ENCODE data around the gene SLX4IP. TPM values are rescaled to one million over a fixed set of nuclear protein-coding genes. Genes with fewer than 3 reads are reported as not detected.

SLX4IP gene
- total RNA-seq, 5 donors from 2014 or later (not counting 1 experiment from before 2014, with no cell fraction given), result 4.2 to 5.9 (median 5.2) TPM

DNA sequence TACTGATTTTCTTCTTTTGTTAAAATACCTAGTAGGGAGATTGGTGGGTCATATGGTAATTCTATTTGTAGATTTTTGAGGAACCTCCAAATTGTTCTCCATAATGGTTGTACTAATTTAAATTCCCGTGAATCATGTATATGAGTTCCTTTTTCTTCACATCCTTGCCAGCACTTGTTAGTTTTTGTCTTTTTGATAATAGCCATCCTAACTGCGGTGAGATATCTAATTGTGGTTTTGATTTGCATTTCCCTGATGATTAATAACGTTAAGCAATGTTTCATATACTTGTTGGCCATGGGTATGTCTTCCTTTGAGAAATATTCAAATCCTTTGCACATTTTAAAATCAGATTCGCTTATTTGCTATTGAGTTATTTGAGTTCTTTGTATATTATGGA, 127.8 kb downstream of the SLX4IP start:
- Mint-ChIP-seq H3K27ac (no peak overlapping the region), H3K27me3 (no peaks in the 10 kb centered on the region), H3K9me3 (no peaks in the 10 kb centered on the region), H3K4me3 (no peak overlapping the region), H3K36me3 (peaks cover 50% of the 10 kb centered on the region), H3K4me1 (peaks cover 18 to 28% (median 25%) of the 10 kb centered on the region in 3 donors)
- no peaks in the 10 kb centered on the region for H3K27me3 ChIP-seq (replicated peaks in 1 of 2; ENCODE audit: control insufficient read depth in 2 of 2, extremely low read depth in 1 of 2, insufficient read depth in 2 of 2, low read length in 1 of 2)
- DNase-seq (no peak), ATAC-seq (replicated peaks in 1 of 4) (no peak)
- WGBS (ENCODE audit: insufficient coverage), result no CpG with 5 or more reads among the region's 4 CpGs
- H3K4me1 ChIP-seq (ENCODE audit: control insufficient read depth in 1 of 2, extremely low read depth in 1 of 2, insufficient read depth in 2 of 2, low read length in 2 of 2), result peaks cover 2 to 5% of the 10 kb centered on the region in 2 experiments
- CTCF ChIA-PET, result no interaction called here
- POLR2A ChIA-PET, result no interaction called here
- no peaks in the 10 kb centered on the region for H3K9me3 ChIP-seq
- H3K4me3 ChIP-seq (ENCODE audit: control insufficient read depth in 1 of 2, extremely low read depth in 1 of 2, low read length in 1 of 2), result no peak overlapping the region
- peaks cover 0 to 4% of the 10 kb centered on the region in 2 donors for H3K36me3 ChIP-seq (ENCODE audit: control insufficient read depth in 2 of 2, extremely low read depth in 1 of 2, insufficient read depth in 1 of 2, low read length in 1 of 2)
- no peak overlapping the region for H3K27ac ChIP-seq (ENCODE audit: low read length)

DNA sequence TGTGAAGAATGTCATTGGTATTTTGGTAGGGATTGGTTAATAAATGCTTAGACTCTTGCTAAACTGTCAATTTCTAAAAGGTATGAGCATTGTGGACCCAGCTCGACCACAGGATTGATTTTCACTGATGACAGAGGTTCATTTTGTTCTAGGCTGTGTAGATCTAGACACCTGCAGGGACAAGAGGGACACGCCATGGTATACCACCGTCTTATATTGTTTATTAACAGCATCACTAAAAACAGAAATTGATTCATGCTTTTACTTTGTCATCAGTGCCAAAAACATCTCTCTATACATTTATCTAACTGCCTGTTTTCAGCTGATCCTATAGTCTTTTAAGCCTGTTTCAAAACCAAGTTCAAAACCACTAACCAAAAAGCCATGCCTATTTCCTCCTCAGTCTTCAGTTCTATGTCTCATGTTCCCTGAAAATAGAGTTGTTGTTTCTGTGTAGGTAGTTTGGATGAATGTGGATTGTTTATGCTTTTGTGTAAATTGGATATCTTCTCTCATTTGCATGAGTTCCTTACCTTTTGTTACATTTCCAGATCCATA, 128.9 kb downstream of the SLX4IP start:
- no peaks in the 10 kb centered on the region for H3K4me1 ChIP-seq (ENCODE audit: control insufficient read depth in 1 of 2, extremely low read depth in 1 of 2, insufficient read depth in 2 of 2, low read length in 2 of 2)
- H3K4me3 Mint-ChIP-seq, result no peak overlapping the region
- H3K9me3 Mint-ChIP-seq, result no peaks in the 10 kb centered on the region
- peaks cover 11 to 27% (median 18%) of the 10 kb centered on the region in 3 donors for H3K4me1 Mint-ChIP-seq
- CTCF ChIA-PET, result no interaction called here
- no peaks in the 10 kb centered on the region for H3K27me3 ChIP-seq (replicated peaks in 1 of 2; ENCODE audit: control insufficient read depth in 2 of 2, extremely low read depth in 1 of 2, insufficient read depth in 2 of 2, low read length in 1 of 2)
- peaks cover 0 to 4% of the 10 kb centered on the region in 2 donors for H3K36me3 ChIP-seq (ENCODE audit: control insufficient read depth in 2 of 2, extremely low read depth in 1 of 2, insufficient read depth in 1 of 2, low read length in 1 of 2)
- POLR2A ChIA-PET, result no interaction called here
- H3K27ac Mint-ChIP-seq, result no peak overlapping the region
- H3K27me3 Mint-ChIP-seq, result no peaks in the 10 kb centered on the region
- no peaks in the 10 kb centered on the region for H3K9me3 ChIP-seq
- H3K36me3 Mint-ChIP-seq, result peaks cover 57% of the 10 kb centered on the region
- H3K27ac ChIP-seq (ENCODE audit: low read length), result no peak overlapping the region
- no peak for DNase-seq
- ATAC-seq (replicated peaks in 1 of 4), result no peak
- WGBS (ENCODE audit: insufficient coverage), result 94% methylated on average over 2 of the region's 3 CpGs
- no peak overlapping the region for H3K4me3 ChIP-seq (ENCODE audit: control insufficient read depth in 1 of 2, extremely low read depth in 1 of 2, low read length in 1 of 2)

DNA sequence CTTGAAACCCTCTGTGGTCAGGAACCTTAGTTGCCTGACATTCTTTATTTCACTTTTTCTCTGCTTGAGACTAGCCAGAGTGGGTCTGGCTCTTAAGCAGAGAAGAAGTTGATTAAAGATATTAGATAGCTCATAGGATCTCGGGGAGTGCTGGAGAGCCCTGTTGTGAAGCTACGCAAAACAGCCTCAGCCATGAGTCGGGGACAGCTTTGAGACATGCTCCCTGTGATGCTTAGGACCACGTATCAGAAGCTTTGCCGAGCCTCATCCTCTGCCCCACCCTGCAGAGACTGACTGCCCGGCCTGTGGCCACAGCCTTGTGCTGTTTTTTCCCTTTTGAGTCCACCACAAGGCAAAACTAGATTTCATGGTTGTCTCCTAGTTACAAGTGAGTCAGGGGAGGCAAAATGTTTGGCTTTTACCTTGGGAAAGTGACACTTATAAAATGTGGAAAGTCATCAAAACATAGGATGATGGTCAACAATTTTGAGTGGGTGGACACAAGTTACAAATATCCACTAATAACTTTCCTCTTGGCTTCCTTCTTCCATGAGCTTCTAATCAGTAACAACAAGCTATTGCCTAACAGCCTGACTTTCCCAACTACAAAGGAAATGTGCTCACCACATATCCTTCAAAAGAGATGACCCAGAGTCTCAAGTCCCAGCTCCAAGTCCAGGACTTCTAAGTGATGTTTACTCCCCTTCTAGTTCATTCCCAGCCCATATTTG, 130.3 kb downstream of the SLX4IP start:
- no peaks in the 10 kb centered on the region for H3K9me3 Mint-ChIP-seq
- H3K27me3 Mint-ChIP-seq, result no peaks in the 10 kb centered on the region
- H3K4me1 ChIP-seq (ENCODE audit: control insufficient read depth in 1 of 2, extremely low read depth in 1 of 2, insufficient read depth in 2 of 2, low read length in 2 of 2), result no peaks in the 10 kb centered on the region
- no peaks in the 10 kb centered on the region for H3K9me3 ChIP-seq
- ChIA-PET CTCF (interaction anchor here in 1 of 2 donors (0.7 kb wide), 2 partner anchors 13 to 50 kb away, joined by 3 read pairs; no protein-coding TSS in a partner anchor), POLR2A (no interaction called here)
- H3K4me3 ChIP-seq (ENCODE audit: control insufficient read depth in 1 of 2, extremely low read depth in 1 of 2, low read length in 1 of 2), result no peak overlapping the region
- peaks cover 10 to 28% (median 18%) of the 10 kb centered on the region in 3 donors for H3K4me1 Mint-ChIP-seq
- DNase-seq (no peak), ATAC-seq (replicated peaks in 1 of 4) (no peak)
- H3K27ac ChIP-seq (ENCODE audit: low read length), result no peak overlapping the region
- H3K27me3 ChIP-seq (replicated peaks in 1 of 2; ENCODE audit: control insufficient read depth in 2 of 2, extremely low read depth in 1 of 2, insufficient read depth in 2 of 2, low read length in 1 of 2), result no peaks in the 10 kb centered on the region
- H3K36me3 ChIP-seq (ENCODE audit: control insufficient read depth in 2 of 2, extremely low read depth in 1 of 2, insufficient read depth in 1 of 2, low read length in 1 of 2), result peaks cover 0 to 4% of the 10 kb centered on the region in 2 donors
- 100% methylated on average over 5 of the region's 6 CpGs for WGBS (ENCODE audit: insufficient coverage)
- H3K36me3 Mint-ChIP-seq, result peaks cover 62% of the 10 kb centered on the region
- H3K27ac Mint-ChIP-seq, result peak overlapping the region in 1 of 2 donors; percentile 49
- no peak overlapping the region for H3K4me3 Mint-ChIP-seq

DNA sequence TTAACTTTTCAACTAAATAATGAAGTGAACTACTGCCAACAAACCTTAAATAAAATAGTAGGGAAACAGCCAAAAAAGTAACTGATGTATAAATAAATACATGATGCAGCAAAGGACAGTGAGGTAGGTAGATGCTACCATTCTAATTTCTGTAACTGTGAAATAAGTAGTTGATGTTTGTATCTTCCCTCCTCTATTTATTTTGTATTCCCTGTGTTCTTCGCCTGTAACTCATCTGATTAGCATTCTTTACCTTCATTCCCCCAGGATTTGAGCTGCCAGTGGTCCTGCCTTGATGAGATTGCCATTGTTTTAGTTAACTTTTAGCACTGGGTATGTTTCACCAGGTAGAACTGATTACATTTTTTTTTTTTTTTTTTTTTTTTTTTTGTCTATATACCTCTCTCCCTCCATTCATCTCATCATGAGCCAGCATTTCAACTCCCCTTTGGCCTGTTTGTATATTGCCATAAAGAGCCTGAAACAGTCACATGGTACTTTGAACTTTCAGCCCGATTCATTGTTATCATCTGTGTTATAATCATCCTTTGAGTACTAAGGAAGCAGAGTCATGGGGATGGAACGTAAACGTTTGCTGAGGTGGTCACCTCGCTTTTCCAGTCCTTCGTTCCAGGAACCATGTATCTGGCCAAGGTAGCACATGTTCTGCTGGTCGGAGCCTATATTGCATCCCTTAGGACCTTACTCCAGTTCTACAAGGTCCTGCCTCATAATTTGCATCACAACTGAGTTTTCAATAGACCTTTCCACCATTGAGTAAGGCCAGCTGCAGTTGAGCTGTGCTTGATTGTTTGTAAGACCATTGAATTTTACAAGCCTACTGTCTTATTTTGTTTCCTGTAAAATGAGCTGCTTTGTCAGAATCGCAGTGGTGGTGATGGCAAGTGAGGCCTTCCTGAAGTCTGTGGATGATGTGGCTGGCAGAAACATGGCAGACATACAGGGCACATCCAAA, 131.1 kb downstream of the SLX4IP start:
- no peaks in the 10 kb centered on the region for H3K27me3 ChIP-seq (replicated peaks in 1 of 2; ENCODE audit: control insufficient read depth in 2 of 2, extremely low read depth in 1 of 2, insufficient read depth in 2 of 2, low read length in 1 of 2)
- H3K36me3 ChIP-seq (ENCODE audit: control insufficient read depth in 2 of 2, extremely low read depth in 1 of 2, insufficient read depth in 1 of 2, low read length in 1 of 2), result peaks cover 0 to 4% of the 10 kb centered on the region in 2 donors
- H3K27me3 Mint-ChIP-seq, result no peaks in the 10 kb centered on the region
- DNase-seq (no peak), ATAC-seq (replicated peaks in 1 of 4) (no peak)
- H3K4me3 ChIP-seq (ENCODE audit: control insufficient read depth in 1 of 2, extremely low read depth in 1 of 2, low read length in 1 of 2), result no peak overlapping the region
- H3K27ac Mint-ChIP-seq, result no peak overlapping the region
- no peaks in the 10 kb centered on the region for H3K9me3 ChIP-seq
- ChIA-PET CTCF (interaction anchor here (0.6 to 0.7 kb wide), 3 partner anchors 12 to 212 kb away, joined by 3 to 4 read pairs (median 3); no protein-coding TSS in a partner anchor), POLR2A (no interaction called here)
- peaks cover 61% of the 10 kb centered on the region for H3K36me3 Mint-ChIP-seq
- H3K27ac ChIP-seq (ENCODE audit: low read length), result no peak overlapping the region
- H3K4me3 Mint-ChIP-seq, result no peak overlapping the region
- H3K4me1 ChIP-seq (ENCODE audit: control insufficient read depth in 1 of 2, extremely low read depth in 1 of 2, insufficient read depth in 2 of 2, low read length in 2 of 2), result peaks cover 3 to 4% of the 10 kb centered on the region in 2 experiments
- WGBS (ENCODE audit: insufficient coverage), result 96% methylated on average over 5 of the region's 8 CpGs
- H3K9me3 Mint-ChIP-seq, result no peaks in the 10 kb centered on the region
- peaks cover 11 to 29% (median 18%) of the 10 kb centered on the region in 3 donors for H3K4me1 Mint-ChIP-seq

DNA sequence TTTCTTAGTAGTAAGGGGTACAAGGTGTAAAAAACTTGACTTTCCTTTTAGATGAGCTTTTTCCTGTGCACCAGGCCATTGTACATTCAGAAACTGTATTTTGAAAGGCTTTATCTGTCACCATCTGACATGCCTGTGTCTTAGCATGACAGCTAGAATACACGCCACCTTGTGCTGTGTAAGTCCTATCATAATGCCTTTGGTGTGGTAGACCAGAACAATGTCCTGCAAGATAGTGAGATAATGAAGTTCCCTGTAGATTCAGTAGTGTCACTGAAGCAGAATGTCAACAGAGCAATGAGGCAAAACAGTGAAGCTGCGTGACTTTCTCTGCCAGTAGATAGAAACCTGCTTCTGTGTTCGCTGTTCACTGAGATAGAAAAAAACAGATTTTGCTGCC, 132.9 kb downstream of the SLX4IP start:
- no peak overlapping the region for H3K27ac ChIP-seq (ENCODE audit: low read length)
- H3K4me3 Mint-ChIP-seq, result no peak overlapping the region
- H3K27me3 ChIP-seq (replicated peaks in 1 of 2; ENCODE audit: control insufficient read depth in 2 of 2, extremely low read depth in 1 of 2, insufficient read depth in 2 of 2, low read length in 1 of 2), result no peaks in the 10 kb centered on the region
- peak in 1 of 35 experiments; percentile 33 for DNase-seq
- H3K27me3 Mint-ChIP-seq, result no peaks in the 10 kb centered on the region
- ChIA-PET POLR2A (no interaction called here), CTCF (no interaction called here)
- WGBS (ENCODE audit: insufficient coverage), result 51% methylated on average over 3 of the region's 3 CpGs
- H3K4me1 ChIP-seq (ENCODE audit: control insufficient read depth in 1 of 2, extremely low read depth in 1 of 2, insufficient read depth in 2 of 2, low read length in 2 of 2), result peaks cover 8% of the 10 kb centered on the region in 2 experiments
- peaks cover 0 to 4% of the 10 kb centered on the region in 2 donors for H3K36me3 ChIP-seq (ENCODE audit: control insufficient read depth in 2 of 2, extremely low read depth in 1 of 2, insufficient read depth in 1 of 2, low read length in 1 of 2)
- peaks cover 56% of the 10 kb centered on the region for H3K36me3 Mint-ChIP-seq
- H3K27ac Mint-ChIP-seq, result no peak overlapping the region
- peaks cover 19 to 42% (median 28%) of the 10 kb centered on the region in 3 donors for H3K4me1 Mint-ChIP-seq
- H3K9me3 ChIP-seq, result no peaks in the 10 kb centered on the region
- no peak overlapping the region for H3K4me3 ChIP-seq (ENCODE audit: control insufficient read depth in 1 of 2, extremely low read depth in 1 of 2, low read length in 1 of 2)
- no peaks in the 10 kb centered on the region for H3K9me3 Mint-ChIP-seq
- peak in 2 of 4 experiments; percentile 50 to 58 for ATAC-seq (replicated peaks in 1 of 4)

DNA sequence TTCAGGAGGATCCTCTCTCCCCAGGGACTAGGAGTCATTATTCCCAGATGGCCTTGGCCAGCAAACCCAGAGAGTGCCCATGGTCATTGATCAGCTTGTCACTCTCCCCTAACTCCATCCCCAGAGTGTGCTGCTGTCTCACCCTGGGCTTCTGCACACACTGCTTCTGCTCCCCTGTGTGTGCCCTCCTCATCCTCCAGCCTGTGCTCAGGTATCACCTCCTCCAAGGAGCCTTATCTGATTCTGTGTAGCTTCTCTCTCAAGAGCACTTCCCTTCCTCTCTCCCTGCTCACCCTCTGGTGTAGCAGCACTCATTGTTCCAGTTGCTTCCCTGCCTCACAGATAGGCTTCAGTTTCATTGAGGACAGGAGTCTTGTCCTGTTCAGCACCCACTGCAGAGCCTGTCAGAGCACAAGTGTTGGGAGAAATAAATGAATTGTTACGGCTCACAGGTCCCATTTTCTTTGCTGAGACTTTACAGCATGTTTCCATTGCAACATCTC, 136.3 kb downstream of the SLX4IP start:
- peaks cover 9 to 35% (median 17%) of the 10 kb centered on the region in 3 donors for H3K4me1 Mint-ChIP-seq
- H3K27me3 Mint-ChIP-seq, result no peaks in the 10 kb centered on the region
- no peak overlapping the region for H3K27ac ChIP-seq (ENCODE audit: low read length)
- no peak for DNase-seq
- CTCF ChIA-PET, result no interaction called here
- whole genome bisulfite sequencing (ENCODE audit: insufficient coverage), result no CpG with 5 or more reads among the region's 1 CpG
- no peak overlapping the region for H3K4me3 ChIP-seq (ENCODE audit: control insufficient read depth in 1 of 2, extremely low read depth in 1 of 2, low read length in 1 of 2)
- POLR2A ChIA-PET, result interaction anchor here in 1 of 2 donors (0.6 kb wide), 1 partner anchor 996 kb away, joined by 5 read pairs; no protein-coding TSS in a partner anchor
- H3K4me1 ChIP-seq (ENCODE audit: control insufficient read depth in 1 of 2, extremely low read depth in 1 of 2, insufficient read depth in 2 of 2, low read length in 2 of 2), result peaks cover 8 to 10% of the 10 kb centered on the region in 2 experiments
- H3K27me3 ChIP-seq (replicated peaks in 1 of 2; ENCODE audit: control insufficient read depth in 2 of 2, extremely low read depth in 1 of 2, insufficient read depth in 2 of 2, low read length in 1 of 2), result no peaks in the 10 kb centered on the region
- no peak for ATAC-seq (replicated peaks in 1 of 4)
- peaks cover 0 to 4% of the 10 kb centered on the region in 2 donors for H3K36me3 ChIP-seq (ENCODE audit: control insufficient read depth in 2 of 2, extremely low read depth in 1 of 2, insufficient read depth in 1 of 2, low read length in 1 of 2)
- no peaks in the 10 kb centered on the region for H3K9me3 ChIP-seq
- no peaks in the 10 kb centered on the region for H3K9me3 Mint-ChIP-seq
- no peak overlapping the region for H3K27ac Mint-ChIP-seq
- H3K4me3 Mint-ChIP-seq, result peak overlapping the region in 1 of 3 donors; percentile 9
- peaks cover 51% of the 10 kb centered on the region for H3K36me3 Mint-ChIP-seq
